NCI-H69 (cell line): ENCODE measurements around the gene BSDC1.

Experiments
- DNase-seq: peaks from one replicate; lab custom pipeline; 2025; lab: John Stamatoyannopoulos, UW

Gene BSDC1

DNA sequence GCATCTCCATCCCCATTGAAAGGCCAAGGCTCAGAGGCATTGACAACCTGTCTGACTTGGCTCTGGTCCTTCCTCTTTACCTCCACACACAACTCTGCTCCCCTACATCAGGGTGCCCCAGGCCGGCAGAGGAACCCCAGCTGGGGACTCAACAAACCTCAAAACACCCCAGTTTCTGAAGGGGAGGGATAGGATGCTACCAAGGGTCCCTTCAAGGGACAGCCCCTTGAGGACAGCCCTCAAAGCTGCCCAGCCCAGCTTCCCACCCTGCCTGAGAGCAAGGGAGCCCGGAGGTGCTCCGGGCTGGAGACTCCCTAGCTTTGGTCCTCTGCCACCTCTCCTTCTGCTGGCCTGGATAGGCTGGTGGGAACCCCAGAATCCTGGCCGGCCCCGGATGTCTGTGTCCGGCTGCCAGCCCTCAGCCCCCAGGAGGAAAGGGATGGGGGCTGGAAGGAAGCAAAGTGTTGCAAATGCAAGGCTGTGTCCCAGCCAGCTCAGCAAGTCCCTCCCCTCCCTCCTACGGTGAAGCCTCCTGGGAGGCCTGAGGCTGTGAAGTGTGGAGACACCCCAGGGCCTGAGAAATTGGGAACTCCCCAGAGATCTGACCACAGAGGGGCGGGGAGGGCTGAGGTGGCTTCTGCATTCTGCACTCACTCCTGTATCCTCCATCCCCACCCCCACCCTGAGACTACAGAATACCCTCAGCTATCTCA, 57.1 kb downstream of the BSDC1 start:
- DNase-seq = peak; percentile 6

DNA sequence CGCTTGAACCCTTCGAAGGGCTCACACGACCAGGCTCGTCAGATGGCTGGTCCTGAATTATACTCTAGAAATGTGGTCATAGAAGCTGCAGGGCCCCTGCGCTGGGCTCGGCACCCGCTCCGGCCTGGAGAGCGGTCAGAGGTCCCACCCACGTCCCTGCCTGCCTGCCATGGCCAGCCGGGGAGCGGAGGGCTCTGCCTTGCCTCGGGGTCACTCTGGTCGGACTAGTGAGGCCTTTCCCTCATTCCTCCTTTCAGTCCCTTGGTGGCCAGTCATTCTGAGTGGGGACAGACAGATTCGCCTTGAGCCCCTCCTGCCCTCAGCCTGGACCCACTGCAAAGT, 57.7 kb downstream of the BSDC1 start:
- no peak for DNase-seq

DNA sequence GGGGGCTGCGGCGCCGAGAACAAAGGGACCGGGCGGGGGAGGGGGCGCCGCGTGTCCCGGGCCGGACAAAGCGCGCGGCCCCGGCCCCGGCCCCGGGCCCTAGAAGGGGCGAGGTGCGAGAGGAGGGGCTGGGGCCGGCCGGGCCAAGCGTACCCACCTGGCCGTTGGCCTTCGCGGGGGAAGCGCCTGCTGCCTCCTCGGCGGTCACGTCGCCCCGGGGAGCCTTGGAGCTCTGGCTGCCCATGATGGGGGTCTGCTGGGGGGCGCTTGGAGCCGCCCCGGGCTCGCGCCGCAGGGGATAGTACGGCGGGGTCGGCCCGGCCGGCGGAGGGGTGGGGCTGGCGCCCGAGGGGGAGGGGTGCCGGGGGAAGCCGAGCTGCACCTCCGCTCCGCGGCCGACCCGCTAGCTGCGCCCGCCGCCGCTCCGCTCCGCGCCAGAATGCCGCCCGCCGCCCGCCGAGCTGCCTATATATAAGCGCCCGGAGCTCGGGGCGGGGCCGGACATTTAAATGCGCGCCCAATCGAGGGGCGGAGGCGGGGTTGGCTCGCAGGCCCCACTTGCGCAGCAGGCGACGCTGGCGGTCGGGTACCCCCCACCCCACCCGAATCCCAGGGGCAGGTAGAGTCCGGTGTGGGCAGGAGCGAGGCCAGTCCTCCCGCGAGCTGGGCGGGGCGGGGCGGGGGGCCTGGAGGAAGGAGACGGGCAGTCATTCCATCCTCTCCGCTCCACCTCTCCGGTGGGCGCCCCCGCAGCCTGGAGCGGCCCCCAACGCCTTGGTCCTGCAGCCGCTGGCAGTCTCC, 58.3 kb downstream of the BSDC1 start, which contains the start of gene MARCKSL1:
Gene MARCKSL1, minus strand, starts transcription at position 444 of the 801 bp plus-strand sequence. Its CDS starts 200 bp downstream, at position 244.
- peak; percentile 82 for DNase-seq

DNA sequence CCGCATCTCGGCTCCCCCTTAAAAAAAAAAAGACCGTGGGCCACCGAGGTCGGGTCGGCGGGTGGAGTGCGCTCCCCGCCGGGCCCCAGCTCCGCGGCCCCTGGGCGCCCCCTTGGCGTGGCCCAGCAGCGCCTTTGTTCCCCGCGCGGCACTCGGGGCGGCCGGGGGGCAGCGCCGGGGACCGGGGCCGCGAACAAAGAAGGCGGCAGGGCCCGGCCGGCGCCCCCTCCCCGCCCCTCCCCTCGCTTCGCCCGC, 58.8 kb downstream of the BSDC1 start:
- DNase-seq = no peak

DNA sequence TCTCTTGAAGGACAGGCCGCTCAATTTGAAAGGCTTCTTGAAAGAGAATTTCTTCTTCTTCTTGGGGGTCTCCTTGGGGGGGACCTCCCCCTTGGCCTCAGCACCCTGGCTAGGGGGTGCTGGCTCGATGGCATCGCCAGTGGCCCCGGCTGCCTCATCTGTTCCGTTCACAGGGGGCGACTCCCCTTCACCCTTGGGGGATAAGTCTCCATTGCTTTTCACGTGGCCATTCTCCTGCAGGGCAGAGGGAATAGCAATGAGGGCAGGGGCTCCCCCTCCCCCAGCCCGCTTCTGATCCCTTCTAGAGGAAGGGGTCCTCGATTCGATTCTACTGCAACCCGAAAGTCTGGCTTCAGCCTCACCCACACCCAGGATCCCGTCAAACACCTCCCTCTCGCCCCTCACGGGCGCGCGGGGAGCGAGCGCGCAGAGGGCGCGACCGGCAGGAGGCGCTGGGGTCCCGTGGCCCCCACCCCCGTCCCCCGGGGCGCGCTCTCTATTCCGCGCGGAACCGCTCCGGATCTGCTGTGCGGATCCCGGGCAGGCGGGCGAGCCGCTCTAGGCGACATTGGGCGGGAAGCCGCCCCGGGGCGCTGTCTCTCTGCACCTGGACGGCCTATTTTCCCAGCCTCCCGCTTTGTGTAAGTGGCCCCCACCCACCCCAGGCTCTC, 59.2 kb downstream of the BSDC1 start:
- DNase-seq = peak; percentile 69

DNA sequence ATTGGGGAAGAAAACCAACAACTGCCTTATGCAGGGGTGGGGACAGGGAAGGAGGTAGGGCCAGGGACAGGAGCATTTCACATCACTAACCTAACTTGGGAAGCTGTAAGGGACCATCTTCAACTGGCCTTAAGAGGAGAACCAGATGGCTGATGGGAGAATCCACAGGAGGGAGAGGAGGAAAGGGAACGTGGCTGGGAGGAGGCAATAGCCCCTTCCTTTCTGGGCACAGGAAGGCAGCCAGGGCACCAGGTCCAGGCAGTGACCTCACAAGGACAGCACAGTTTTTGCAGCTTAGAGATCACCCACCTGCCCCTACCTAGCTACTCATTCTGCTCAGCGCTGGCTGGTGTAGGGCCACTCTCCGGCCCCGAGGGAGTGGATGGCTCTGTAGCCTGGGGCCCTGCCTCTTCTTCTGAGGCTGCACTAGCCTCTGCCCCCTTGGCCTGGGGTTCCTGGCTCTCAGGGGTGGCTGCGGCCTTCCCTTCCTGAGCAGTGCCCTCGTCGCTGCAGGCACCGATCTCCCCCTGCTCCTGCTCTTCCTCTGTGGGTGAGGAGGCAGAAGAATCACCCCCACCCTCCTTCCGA, 59.9 kb downstream of the BSDC1 start:
- peak; percentile 42 for DNase-seq

DNA sequence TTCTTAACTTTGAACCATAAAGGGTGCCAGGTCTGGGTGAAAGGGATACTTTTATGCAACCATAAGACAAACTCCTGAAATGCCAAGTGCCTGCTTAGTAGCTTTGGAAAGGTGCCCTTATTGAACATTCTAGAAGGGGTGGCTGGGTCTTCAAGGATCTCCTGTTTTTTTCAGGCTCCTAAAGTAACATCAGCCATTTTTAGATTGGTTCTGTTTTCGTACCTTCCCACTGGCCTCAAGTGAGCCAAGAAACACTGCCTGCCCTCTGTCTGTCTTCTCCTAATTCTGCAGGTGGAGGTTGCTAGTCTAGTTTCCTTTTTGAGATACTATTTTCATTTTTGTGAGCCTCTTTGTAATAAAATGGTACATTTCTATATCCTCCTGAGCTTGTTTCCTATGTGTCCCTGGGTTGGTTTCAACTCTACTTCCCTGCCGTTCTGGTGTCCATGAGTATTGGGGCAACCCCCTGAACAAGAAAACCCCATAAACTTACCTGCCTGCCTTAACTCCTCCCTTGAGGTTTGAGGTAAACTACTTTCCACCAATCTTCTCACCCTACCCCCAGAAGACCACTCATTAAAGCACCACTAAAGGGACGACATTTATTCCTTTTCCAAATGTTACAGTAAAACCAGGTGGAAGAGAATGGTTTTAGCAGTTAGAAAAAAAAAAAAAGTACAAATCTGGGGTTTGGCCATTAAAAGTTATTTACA, 60.8 kb downstream of the BSDC1 start:
- DNase-seq = no peak

DNA sequence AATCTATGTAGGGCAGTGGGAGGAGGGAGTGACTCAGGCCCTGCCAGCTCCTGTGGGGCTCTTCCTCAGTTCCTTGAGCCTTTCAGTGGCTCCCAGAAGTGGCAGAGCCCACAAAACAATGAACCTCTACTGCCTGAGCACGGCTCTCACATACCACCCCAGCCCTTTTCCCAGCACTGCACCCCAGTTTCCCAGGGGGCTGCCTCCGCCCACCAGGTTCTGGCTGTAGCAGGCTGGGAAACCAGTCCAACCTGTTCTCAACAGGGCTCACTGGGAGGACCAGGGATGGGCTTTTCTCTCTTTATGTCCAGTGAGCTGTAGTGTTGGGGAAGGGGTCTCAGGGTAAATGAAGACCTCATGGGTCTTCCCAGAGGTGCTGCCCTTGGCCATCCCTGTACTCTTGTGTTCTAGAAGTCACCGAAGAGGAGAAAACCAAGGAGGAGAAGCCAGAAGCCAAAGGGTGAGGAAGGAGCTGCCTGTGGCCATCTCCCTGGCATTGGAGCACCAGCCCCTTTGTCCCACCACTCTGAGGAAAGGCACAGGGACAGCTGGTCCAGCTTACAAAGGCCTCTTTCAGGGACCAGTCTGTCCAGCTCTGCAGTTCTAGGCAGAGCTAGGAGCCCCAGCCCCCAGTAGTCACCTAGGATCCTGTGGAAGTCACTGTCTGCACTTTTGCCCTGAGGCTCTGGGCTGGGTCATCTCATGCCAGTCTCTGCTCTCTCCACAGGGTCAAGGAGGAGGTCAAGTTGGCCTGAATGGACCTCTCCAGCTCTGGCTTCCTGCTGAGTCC, 61.8 kb downstream of the BSDC1 start:
- no peak for DNase-seq

DNA sequence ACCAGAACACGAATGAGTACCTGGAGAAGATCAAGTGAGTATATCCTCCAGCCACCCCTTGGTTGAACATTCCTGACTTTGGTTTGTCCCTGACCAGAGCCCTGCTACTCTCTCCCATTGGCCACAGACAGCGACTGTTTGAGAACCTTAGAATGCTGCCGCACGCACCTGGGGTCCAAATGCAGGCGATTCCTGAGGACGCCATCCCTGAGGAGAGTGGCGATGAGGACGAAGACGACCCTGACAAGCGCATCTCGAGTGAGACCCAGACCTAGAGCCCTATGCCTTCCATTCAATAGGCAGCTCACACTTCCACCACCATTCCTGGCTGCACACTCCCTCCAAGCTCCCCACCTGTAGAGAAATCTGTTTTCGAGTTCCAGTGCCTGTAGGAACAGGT, 62.7 kb downstream of the BSDC1 start:
- no peak for DNase-seq

DNA sequence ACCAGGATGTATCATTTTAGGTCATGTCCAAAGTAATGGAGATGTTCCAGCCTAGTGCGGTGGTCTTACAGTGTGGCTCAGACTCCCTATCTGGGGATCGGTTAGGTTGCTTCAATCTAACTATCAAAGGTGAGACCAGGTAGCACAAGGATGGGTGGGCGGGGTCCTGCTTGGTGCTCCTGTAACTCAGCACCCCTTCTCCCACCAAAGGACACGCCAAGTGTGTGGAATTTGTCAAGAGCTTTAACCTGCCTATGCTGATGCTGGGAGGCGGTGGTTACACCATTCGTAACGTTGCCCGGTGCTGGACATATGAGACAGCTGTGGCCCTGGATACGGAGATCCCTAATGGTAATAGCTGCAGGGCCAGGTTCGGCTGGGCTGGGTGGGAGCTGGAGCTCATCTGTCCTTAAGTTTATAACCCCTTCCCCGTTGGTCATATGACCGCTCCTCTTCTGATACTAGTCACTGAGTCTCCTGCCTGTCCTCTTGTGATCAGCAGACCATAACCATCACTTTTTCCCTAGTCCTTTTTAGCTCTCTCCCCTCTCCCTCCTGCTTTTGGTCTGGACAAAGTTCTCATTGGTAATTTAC, 63.6 kb downstream of the BSDC1 start:
- no peak for DNase-seq

DNA sequence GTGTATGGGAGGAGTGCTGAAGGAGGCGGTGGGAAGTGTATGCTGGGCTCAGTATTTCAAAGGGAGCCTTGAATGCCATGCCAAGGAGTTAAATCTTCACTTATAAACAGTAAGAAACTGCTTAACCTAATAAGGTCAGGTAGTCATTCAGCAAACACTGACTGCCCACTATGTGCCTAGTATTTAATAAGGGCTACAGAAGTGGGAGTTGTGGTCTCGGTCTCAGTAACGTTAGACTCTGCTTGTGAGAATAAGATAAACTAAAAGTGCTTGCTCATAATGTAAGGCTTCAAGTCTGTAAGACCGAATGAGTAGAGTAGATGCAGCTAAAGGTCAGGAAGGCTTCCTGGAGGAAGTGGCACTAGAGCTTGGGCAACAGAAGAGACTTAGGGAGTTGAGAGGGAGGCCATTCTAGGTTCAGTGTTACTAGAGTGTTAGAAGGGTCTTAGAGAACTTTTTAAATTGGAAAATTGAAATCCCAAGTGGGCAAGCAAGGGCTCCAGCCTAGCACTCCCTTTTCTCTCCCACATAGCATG, 64.2 kb downstream of the BSDC1 start:
- no peak for DNase-seq

DNA sequence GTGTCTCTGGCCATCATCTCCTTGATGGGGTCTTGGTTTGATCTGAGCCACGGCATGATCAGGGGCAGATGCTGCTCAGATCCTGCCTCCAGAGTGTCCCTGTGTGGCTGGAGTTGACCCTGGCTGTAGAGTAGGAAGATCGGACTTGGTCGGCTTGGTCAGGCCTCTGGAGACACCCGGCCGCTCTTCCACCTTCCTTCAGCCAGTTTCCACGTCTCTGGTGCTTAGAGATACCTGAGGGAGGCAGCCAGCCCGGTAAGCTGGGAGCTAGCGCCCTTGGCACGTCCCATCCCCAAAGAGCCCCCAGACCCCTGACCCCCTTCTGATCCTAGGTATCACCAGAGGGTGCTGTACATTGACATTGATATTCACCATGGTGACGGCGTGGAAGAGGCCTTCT, 67.0 kb downstream of the BSDC1 start:
- DNase-seq = no peak

DNA sequence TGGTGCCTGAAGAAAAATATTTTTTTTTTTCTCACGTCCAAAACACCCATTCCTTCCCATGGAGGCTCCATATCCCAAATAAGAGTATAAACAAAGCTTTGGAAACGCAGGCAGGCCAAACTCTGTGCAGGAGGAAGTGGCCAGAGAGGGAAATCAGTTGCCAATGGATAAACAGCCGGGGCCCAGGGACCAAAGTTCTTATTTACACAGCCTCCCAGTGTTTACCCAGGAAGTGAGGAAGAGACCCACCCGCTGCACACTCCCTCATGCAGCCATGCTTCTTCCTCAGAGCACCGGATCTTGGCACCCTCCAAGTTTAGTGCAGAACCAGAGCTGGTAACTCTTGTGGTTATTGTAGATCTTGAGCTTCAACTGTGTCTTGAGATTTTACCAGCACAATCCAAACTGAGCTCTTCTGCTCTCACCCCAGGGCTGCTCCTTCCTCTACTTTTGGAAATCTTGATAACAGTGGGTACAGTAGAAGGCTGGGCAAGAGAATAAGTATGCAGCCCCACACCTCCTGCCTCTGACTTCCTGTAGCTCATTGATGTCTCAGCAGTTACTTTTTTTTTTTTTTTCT, 72.4 kb downstream of the BSDC1 start:
- DNase-seq = peak; percentile 62

DNA sequence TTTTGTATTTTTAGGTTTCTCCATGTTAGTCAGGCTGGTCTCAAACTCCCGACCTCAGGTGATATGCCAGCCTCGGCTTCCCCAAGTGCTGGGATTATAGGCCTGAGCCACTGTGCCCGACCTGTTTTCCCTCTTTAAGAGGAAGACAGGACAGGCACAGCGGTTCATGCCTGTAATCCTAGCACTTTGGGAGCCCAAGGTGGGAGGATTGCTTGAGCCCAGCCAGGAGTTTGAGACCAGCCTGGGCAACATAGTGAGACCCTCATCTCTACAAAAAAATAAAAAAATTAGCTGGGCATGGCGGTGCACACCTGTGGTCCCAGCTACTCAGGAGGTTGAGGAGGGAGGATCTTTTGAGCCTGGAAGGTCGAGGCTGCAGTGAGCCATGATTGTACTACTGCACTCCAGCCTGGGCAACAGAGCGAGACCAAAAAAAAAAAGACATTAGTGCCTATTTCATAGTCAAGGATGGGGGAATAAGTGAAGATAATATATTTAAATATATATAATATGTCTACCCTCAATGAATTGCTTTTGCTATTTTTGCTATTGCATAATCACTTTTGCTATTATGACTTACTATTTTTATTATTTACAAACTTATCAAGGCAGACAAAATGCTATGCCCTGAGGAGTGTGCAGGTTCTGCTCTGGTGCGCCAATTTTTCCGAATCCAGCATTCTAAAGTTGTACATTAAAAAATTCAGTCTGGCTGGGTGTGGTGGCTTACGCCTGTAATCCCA, 75.9 kb downstream of the BSDC1 start:
- DNase-seq = no peak

DNA sequence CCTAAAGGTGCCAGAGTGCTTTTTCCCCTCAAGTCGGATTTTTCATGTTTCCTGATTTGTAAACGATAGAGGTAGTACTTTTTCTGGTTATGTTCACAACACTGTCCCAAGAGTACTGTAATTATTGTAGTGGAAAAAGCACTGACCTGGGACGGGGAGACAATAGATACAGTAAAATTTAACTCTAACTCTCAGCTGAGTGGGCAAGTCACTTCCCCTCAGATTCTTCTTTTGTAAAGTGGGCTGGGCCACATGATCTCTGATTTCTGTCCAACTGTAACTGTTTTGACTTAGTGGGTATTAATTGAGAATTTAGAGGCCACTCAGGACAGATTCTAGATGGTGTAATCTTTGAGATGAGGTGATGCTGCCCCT, 77.4 kb downstream of the BSDC1 start:
- no peak for DNase-seq
